Activated CD4-positive, alpha-beta T cell treated with anti-CD3 and anti-CD28 coated beads for 36 hours (primary cell): ENCODE data around the gene ANKRD61. TPM values are rescaled to one million over a fixed set of nuclear protein-coding genes. Genes with fewer than 3 reads are reported as not detected.
"Not testable (repeated sequence)": the region's sequence is repeated elsewhere in the genome, so short reads cannot be mapped to it uniquely, and the experiment has no call there.

Experiments
- ATAC-seq: fragments of 200-7000 bp; cut with Tn5 transposase; one replicate; pipeline ENCODE4 v1.10.0; 2021; ENCODE audit warnings: mild to moderate bottlenecking, moderate library complexity
- CTCF ChIA-PET: fragments of 350-600 bp; sonication (Branson Sonifier 250); formaldehyde crosslinking; loops from one replicate; lab custom pipeline; 2021; ENCODE audit warnings: antibody characterized with exemption; lab: Charles Lee
- POLR2A ChIA-PET: fragments of 350-600 bp; sonication (Branson Sonifier 250); formaldehyde crosslinking; loops from one replicate; lab custom pipeline; 2021; ENCODE audit warnings: antibody characterized with exemption, inconsistent platforms; lab: Charles Lee
- DNase-seq: peaks from one replicate; pipeline ENCODE4 v3.0.0-alpha.2; 2020
- H3K27ac Mint-ChIP-seq: one replicate; pipeline ENCODE4 v1.8.0; 2021; ENCODE audit warnings: mixed read lengths
- H3K27me3 Mint-ChIP-seq: one replicate; pipeline ENCODE4 v1.8.0; 2021; ENCODE audit warnings: mixed read lengths
- H3K36me3 Mint-ChIP-seq: one replicate; pipeline ENCODE4 v1.8.0; 2021; ENCODE audit warnings: low read depth, mixed read lengths
- H3K4me1 Mint-ChIP-seq: one replicate; pipeline ENCODE4 v1.8.0; 2021; ENCODE audit warnings: mixed read lengths
- H3K4me3 Mint-ChIP-seq: one replicate; pipeline ENCODE4 v1.8.0; 2021; ENCODE audit warnings: mild to moderate bottlenecking, moderate library complexity, mixed read lengths
- H3K9me3 Mint-ChIP-seq: one replicate; pipeline ENCODE4 v1.8.0; 2021; ENCODE audit warnings: low read depth, mixed read lengths
- intact Hi-C, 2 experiments: fragments of 100-400 bp; cut with DNase I in 1 of 2; cut with micrococcal nuclease in 1 of 2; formaldehyde crosslinking; loops; one replicate each; pipeline versions ENCODE4 v1.14.2 to v1.15.1; 2022 to 2024; cut with DNase I, micrococcal nuclease
- total RNA-seq, 2 experiments: library from RNA; stranded (reverse); gene quantifications; one replicate each; pipeline ENCODE4 v1.2.3, GENCODE V29; 2021

The ANKRD61 gene
- under 1 TPM; 0.19 to 0.32 TPM for total RNA-seq

GRCh38 chr7:6030988-6031387 is at the start of gene ANKRD61:
Gene ANKRD61, plus strand, starts transcription at chr7:6031376. Its CDS starts 0 bp downstream, at chr7:6031376.
- Mint-ChIP-seq H3K4me1 (peaks cover 18% of the 10 kb centered on the region), H3K27me3 (no peaks in the 10 kb centered on the region), H3K36me3 (peaks cover 43% of the 10 kb centered on the region), H3K27ac (peak within 1 kb of the TSS; percentile 18), H3K9me3 (no peaks in the 10 kb centered on the region), H3K4me3 (no peak within 1 kb of the TSS)
- ChIA-PET POLR2A (no interaction called here), CTCF (no interaction called here)
- DNase-seq (no peak), ATAC-seq (no peak)
- intact Hi-C loops = no loop called here

DNA sequence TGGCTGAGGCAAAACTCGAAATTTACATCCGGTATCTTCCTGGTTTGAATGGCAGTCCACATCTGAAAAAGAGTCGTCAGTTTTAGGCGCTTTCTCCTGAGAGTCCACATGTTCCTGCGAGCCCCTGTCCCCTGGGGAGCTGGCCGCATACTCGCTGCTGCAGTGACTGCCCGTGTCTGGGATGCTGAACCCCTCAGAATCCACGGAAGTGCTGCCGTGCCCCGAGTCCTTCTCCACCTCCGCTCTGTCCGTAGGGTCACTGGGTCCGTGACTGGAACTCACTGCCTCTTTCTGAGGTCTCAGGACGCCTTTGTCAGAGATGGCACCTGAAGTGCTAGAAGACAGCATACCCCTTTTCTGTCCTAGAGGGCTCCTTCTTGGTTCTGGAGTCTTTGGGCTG is 44.1 kb upstream of the ANKRD61 start:
- H3K27me3 Mint-ChIP-seq, H3K27ac Mint-ChIP-seq, intact Hi-C loops, H3K4me1 Mint-ChIP-seq, ATAC-seq, POLR2A ChIA-PET, DNase-seq, CTCF ChIA-PET, H3K9me3 Mint-ChIP-seq, H3K4me3 Mint-ChIP-seq: not testable (repeated sequence)
- H3K36me3 Mint-ChIP-seq = peaks cover 26% of the 10 kb centered on the region

- CTCF ChIA-PET = interaction anchor here (0.6 to 3.1 kb wide), 8 partner anchors 10 to 352 kb away, joined by 3 to 11 read pairs (median 4); no protein-coding TSS in a partner anchor
- Mint-ChIP-seq H3K27me3 (no peaks in the 10 kb centered on the region), H3K36me3 (peaks cover 36% of the 10 kb centered on the region), H3K4me1 (no peaks in the 10 kb centered on the region), H3K4me3 (no peak overlapping the region), H3K9me3 (no peaks in the 10 kb centered on the region), H3K27ac (no peak overlapping the region)
- ATAC-seq (peak; percentile 55), DNase-seq (peak; percentile 54)
- POLR2A ChIA-PET = interaction anchor here (0.6 to 0.7 kb wide), 2 partner anchors 322 to 367 kb away, joined by 3 to 5 read pairs; no protein-coding TSS in a partner anchor
- intact Hi-C loops = loop anchor here (1.0 to 2.0 kb wide), 2 partner anchors 325 to 326 kb away; no protein-coding TSS in a partner anchor
Measured at GRCh38 chr7:5997210-5997808, 33.9 kb upstream of the ANKRD61 start.

DNA sequence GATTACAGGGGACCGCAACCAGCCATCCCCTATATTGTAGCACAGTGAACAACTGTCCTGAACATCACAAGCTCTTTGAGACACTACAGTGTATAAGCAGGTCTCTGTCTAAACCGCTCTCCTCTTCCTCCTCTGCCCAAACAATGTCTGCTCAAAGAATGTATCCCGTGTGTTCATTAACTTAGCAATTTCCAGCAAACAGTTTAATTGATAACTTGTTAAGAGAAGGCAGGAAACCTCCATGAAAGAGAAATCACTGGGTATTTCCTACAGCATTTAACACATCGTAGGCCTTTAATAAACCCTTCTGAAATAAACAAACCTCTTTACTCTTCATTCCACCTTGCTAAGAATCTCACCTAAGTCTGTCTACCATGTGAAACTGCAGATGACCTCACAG is 23.8 kb upstream of the ANKRD61 start:
- H3K9me3 Mint-ChIP-seq = no peaks in the 10 kb centered on the region
- no peak for ATAC-seq
- no peak for DNase-seq
- ChIA-PET CTCF (interaction anchor here (1.5 kb wide), 1 partner anchor 10 kb away, joined by 4 read pairs; no protein-coding TSS in a partner anchor), POLR2A (no interaction called here)
- peak overlapping the region; percentile 88 for H3K4me3 Mint-ChIP-seq
- intact Hi-C loops = loop anchor here in 1 of 2 experiments (5.0 kb wide), 1 partner anchor 110 kb away; the partner anchor contains the start of gene CCZ1
- peak overlapping the region; percentile 24 for H3K27ac Mint-ChIP-seq
- peaks cover 36% of the 10 kb centered on the region for H3K4me1 Mint-ChIP-seq
- H3K27me3 Mint-ChIP-seq = no peaks in the 10 kb centered on the region
- H3K36me3 Mint-ChIP-seq = peaks cover 25% of the 10 kb centered on the region

GRCh38 chr7:6007835-6008590 is 23.2 kb upstream of the ANKRD61 start:
- peak overlapping the region; percentile 88 for H3K4me3 Mint-ChIP-seq
- H3K4me1 Mint-ChIP-seq = peaks cover 42% of the 10 kb centered on the region
- ChIA-PET CTCF (interaction anchor here (0.6 to 1.8 kb wide), 5 partner anchors 11 to 98 kb away, joined by 3 to 6 read pairs (median 4); no protein-coding TSS in a partner anchor), POLR2A (interaction anchor here (0.7 to 1.4 kb wide), 4 partner anchors 19 to 400 kb away, joined by 3 to 6 read pairs (median 4); no protein-coding TSS in a partner anchor)
- peaks cover 29% of the 10 kb centered on the region for H3K36me3 Mint-ChIP-seq
- not testable (repeated sequence) for ATAC-seq, H3K27me3 Mint-ChIP-seq, DNase-seq, H3K9me3 Mint-ChIP-seq
- intact Hi-C loops = loop anchor here in 1 of 2 experiments (2.0 to 5.0 kb wide), 3 partner anchors 111 to 427 kb away; partner anchors contain the start of genes CCZ1 and RNF216
- H3K27ac Mint-ChIP-seq = peak overlapping the region; percentile 24

DNA sequence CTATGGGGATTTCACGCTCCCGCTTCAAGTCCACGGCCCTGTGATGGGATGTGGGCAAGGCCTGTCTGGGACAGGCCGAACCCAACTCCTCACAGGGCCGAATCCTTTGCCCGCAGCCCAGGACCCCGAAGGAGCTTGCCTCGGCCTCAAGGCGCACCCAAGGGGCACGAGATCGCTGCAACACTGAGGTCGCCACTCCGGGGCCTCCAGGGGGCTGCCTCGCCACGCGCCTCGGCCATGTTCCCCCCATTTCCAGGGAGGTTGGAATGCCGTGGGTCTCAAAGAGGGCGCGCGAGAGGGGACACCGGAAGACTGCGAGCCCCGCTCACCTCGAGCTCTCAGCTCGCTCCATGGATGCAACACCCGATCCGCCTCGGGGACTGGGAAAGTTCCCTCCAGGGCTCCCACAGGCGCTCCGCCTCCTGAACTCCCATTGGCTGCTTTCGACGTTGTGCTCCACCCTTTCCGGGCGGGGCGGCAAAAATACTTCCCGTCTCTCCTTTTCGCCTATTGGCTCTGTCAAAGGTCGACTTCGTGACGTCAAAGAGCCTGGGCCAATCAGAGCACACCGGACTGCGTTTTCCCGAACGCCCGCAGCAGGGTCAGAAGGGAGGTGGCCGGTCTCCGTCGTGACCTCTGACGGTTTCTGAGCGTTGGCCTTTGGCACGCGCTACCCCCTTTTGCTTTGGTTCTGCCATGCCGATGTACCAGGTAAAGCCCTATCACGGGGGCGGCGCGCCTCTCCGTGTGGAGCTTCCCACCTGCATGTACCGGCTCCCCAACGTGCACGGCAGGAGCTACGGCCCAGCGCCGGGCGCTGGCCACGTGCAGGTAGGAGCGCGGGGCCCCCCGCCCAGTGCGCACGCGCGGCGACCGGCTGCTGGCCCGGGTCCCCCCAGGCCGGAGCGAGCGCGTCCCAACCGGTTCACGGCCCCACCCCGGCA is 22.2 kb upstream of the ANKRD61 start, which contains the start of the genes AIMP2 and PMS2:
Gene AIMP2, plus strand, starts transcription at position 605 of the 944 bp plus-strand sequence. Its CDS starts 92 bp downstream, at position 697.
Gene PMS2, minus strand, starts transcription at position 382 of the 944 bp plus-strand sequence. Its CDS starts 30 bp downstream, at position 352.
- H3K9me3 Mint-ChIP-seq = no peaks in the 10 kb centered on the region
- intact Hi-C loops = loop anchor here in 1 of 2 experiments (1.0 to 5.0 kb wide), 5 partner anchors 112 to 426 kb away; partner anchors contain the start of genes CCZ1, CYTH3 and RNF216
- CTCF ChIA-PET = interaction anchor here (1.0 to 1.8 kb wide), 4 partner anchors 13 to 97 kb away, joined by 3 to 6 read pairs (median 4); no protein-coding TSS in a partner anchor
- peaks cover 26% of the 10 kb centered on the region for H3K36me3 Mint-ChIP-seq
- H3K4me1 Mint-ChIP-seq = peaks cover 42% of the 10 kb centered on the region
- ATAC-seq (peak; percentile 90), DNase-seq (peak; percentile 98)
- H3K4me3 Mint-ChIP-seq = peak within 1 kb of the TSS; percentile 88
- H3K27me3 Mint-ChIP-seq = no peaks in the 10 kb centered on the region
- POLR2A ChIA-PET = interaction anchor here (0.6 to 1.4 kb wide), 4 partner anchors 13 to 98 kb away, joined by 3 to 4 read pairs (median 3); no protein-coding TSS in a partner anchor
- H3K27ac Mint-ChIP-seq = peak within 1 kb of the TSS; percentile 91

DNA sequence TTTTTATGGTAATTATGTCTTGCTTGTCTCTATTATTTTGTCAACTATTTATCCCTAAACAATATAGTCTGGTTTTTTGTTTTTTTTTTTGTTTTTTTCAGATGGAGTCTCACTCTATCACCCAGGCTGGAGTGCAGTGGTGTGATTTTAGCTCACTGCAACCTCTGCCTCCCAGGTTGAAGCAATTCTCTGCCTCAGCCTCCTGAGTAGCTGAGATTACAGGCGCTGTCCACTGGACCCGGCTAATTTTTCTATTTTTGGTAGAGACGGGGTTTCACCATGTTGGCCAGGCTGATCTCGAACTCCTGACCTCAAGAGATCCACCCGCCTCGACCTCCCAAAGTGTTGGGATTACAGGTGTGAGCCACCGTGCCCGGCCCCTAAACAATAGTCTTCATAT is 20.8 kb upstream of the ANKRD61 start:
- POLR2A ChIA-PET, CTCF ChIA-PET, H3K27me3 Mint-ChIP-seq, H3K9me3 Mint-ChIP-seq, DNase-seq, intact Hi-C loops, ATAC-seq: not testable (repeated sequence)
- Mint-ChIP-seq H3K4me1 (peaks cover 48% of the 10 kb centered on the region), H3K36me3 (peaks cover 33% of the 10 kb centered on the region), H3K4me3 (peak overlapping the region; percentile 88), H3K27ac (peak overlapping the region; percentile 90)

DNA sequence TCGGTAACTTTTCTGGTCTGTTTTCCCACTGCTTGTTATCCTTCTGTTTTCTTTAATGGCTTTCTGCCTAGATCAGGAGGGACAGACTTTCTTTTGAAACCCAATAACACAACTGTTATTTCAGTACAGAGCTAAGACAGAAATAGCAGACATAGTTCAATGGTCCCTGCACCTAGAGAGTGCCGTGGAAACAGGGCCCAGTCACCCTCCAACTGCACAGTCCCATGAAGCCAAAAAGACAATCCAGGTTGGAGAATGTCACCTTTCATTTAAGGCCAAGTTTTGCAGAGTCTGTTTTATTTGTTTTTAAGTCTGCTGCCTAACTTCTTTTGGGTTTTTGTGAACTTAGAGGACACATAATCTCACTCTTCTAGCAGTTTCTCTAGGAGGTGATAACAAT is 19.6 kb upstream of the ANKRD61 start:
- peak overlapping the region; percentile 31 for H3K27ac Mint-ChIP-seq
- H3K4me1 Mint-ChIP-seq = peaks cover 60% of the 10 kb centered on the region
- intact Hi-C loops = no loop called here
- no peaks in the 10 kb centered on the region for H3K9me3 Mint-ChIP-seq
- no peaks in the 10 kb centered on the region for H3K27me3 Mint-ChIP-seq
- no peak for ATAC-seq
- peaks cover 40% of the 10 kb centered on the region for H3K36me3 Mint-ChIP-seq
- CTCF ChIA-PET = interaction anchor here (0.9 kb wide), 1 partner anchor 15 kb away, joined by 5 read pairs; no protein-coding TSS in a partner anchor
- DNase-seq = no peak
- POLR2A ChIA-PET = no interaction called here
- H3K4me3 Mint-ChIP-seq = no peak overlapping the region

- intact Hi-C loops = no loop called here
- H3K9me3 Mint-ChIP-seq = no peaks in the 10 kb centered on the region
- H3K4me3 Mint-ChIP-seq = no peak overlapping the region
- peaks cover 45% of the 10 kb centered on the region for H3K36me3 Mint-ChIP-seq
- H3K27me3 Mint-ChIP-seq = no peaks in the 10 kb centered on the region
- ChIA-PET POLR2A (interaction anchor here (0.6 kb wide), 1 partner anchor 50 kb away, joined by 3 read pairs; no protein-coding TSS in a partner anchor), CTCF (interaction anchor here (0.6 to 0.9 kb wide), 2 partner anchors 14 to 28 kb away, joined by 3 to 5 read pairs; no protein-coding TSS in a partner anchor)
- H3K27ac Mint-ChIP-seq = peak overlapping the region; percentile 80
- DNase-seq (no peak), ATAC-seq (no peak)
- H3K4me1 Mint-ChIP-seq = peaks cover 53% of the 10 kb centered on the region
Measured at GRCh38 chr7:6012355-6013104, 18.6 kb upstream of the ANKRD61 start.
